ENCODE data around the gene ADAT3.

DNA sequence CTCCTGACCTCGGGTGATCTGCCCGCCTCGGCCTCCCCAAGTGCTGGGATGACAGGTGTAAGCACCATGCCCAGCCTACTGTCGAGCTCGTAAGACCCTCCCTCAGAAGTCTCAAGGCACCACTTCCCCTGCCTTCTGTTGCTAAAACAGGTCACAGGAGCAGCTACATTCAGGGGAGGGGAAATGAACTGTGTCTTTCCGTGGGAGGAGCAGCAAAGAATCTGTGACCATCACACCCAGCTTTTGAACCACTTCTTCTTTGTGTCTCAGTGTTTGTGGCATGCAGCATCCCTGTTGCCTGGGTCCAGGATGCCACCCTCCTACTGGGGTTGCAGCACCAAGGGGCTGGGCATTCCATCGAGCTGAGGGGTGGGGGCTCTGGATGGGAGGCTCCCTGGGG lies 28.0 kb downstream of the ADAT3 start:
- TF ChIP-seq RAD21 (IDR thresholded peaks at IDR 0.05; ENCODE audit: low read length) (no peak), MXI1 (IDR thresholded peaks at IDR 0.05; ENCODE audit: borderline replicate concordance, low read depth, low read length) (no peak), POLR2A (IDR thresholded peaks at IDR 0.05; ENCODE audit: low read depth, low read length) (no peak), BHLHE40 (IDR thresholded peaks at IDR 0.05; ENCODE audit: low read depth, low read length) (no peak), SMC3 (IDR thresholded peaks at IDR 0.05; ENCODE audit: low read depth, low read length) (no peak), MAFK (IDR thresholded peaks at IDR 0.05; ENCODE audit: low read depth, low read length) (no peak), CEBPB (IDR thresholded peaks at IDR 0.05; ENCODE audit: low read depth, low read length) (no peak), FOS (IDR thresholded peaks at IDR 0.05; ENCODE audit: low read depth, low read length) (no peak), CHD1 (IDR thresholded peaks at IDR 0.05; ENCODE audit: low read depth, low read length) (no peak), NFE2L2 (IDR thresholded peaks at IDR 0.05; ENCODE audit: low read depth, low read length) (no peak), RFX5 (IDR thresholded peaks at IDR 0.05; ENCODE audit: low read depth, low read length) (no peak)
- TF ChIP-seq, protein P1, sequence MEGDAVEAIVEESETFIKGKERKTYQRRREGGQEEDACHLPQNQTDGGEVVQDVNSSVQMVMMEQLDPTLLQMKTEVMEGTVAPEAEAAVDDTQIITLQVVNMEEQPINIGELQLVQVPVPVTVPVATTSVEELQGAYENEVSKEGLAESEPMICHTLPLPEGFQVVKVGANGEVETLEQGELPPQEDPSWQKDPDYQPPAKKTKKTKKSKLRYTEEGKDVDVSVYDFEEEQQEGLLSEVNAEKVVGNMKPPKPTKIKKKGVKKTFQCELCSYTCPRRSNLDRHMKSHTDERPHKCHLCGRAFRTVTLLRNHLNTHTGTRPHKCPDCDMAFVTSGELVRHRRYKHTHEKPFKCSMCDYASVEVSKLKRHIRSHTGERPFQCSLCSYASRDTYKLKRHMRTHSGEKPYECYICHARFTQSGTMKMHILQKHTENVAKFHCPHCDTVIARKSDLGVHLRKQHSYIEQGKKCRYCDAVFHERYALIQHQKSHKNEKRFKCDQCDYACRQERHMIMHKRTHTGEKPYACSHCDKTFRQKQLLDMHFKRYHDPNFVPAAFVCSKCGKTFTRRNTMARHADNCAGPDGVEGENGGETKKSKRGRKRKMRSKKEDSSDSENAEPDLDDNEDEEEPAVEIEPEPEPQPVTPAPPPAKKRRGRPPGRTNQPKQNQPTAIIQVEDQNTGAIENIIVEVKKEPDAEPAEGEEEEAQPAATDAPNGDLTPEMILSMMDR (conservative IDR thresholded peaks at IDR 0.05; ENCODE audit: low read depth, low read length): no peak
- TF ChIP-seq, protein P2, sequence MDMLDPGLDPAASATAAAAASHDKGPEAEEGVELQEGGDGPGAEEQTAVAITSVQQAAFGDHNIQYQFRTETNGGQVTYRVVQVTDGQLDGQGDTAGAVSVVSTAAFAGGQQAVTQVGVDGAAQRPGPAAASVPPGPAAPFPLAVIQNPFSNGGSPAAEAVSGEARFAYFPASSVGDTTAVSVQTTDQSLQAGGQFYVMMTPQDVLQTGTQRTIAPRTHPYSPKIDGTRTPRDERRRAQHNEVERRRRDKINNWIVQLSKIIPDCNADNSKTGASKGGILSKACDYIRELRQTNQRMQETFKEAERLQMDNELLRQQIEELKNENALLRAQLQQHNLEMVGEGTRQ (IDR thresholded peaks at IDR 0.05; ENCODE audit: low read depth, low read length): no peak

Measured in IMR-90 (cell line).